ENCODE results near the gene COL5A1.
"Not testable (repeated sequence)": the region's sequence is repeated elsewhere in the genome, so short reads cannot be mapped to it uniquely, and the experiment has no call there.

Gene COL5A1

GRCh38 chr9:134641990-134642384, 384 bp downstream of the COL5A1 start:
- DNase-seq = no peak

GRCh38 chr9:134642385-134643181, 980 bp downstream of the COL5A1 start:
- DNase-seq = peak; percentile 84

GRCh38 chr9:134643222-134643671, 1.6 kb downstream of the COL5A1 start:
- DNase-seq = peak; percentile 59

GRCh38 chr9:134644401-134644724, 2.8 kb downstream of the COL5A1 start:
- not testable (repeated sequence) for DNase-seq

GRCh38 chr9:134644725-134645606, 3.4 kb downstream of the COL5A1 start:
- DNase-seq = peak; percentile 99

GRCh38 chr9:134645607-134646365, 4.2 kb downstream of the COL5A1 start:
- no peak for DNase-seq

- DNase-seq = no peak
Measured at GRCh38 chr9:134647359-134648080, 5.9 kb downstream of the COL5A1 start.

GRCh38 chr9:134648701-134649530, 7.3 kb downstream of the COL5A1 start:
- DNase-seq = peak; percentile 80

GRCh38 chr9:134650431-134651190, 9.0 kb downstream of the COL5A1 start:
- no peak for DNase-seq

- no peak for DNase-seq
Measured at GRCh38 chr9:134651226-134651905, 9.8 kb downstream of the COL5A1 start.

- no peak for DNase-seq
Measured at GRCh38 chr9:134652291-134653225, 11.0 kb downstream of the COL5A1 start.

GRCh38 chr9:134653259-134654009, 11.8 kb downstream of the COL5A1 start:
- DNase-seq = no peak

- DNase-seq = no peak
Measured at GRCh38 chr9:134655101-134655500, 13.5 kb downstream of the COL5A1 start.

- no peak for DNase-seq
Measured at GRCh38 chr9:134655586-134656333, 14.2 kb downstream of the COL5A1 start.

- no peak for DNase-seq
Measured at GRCh38 chr9:134656334-134657006, 14.9 kb downstream of the COL5A1 start.

GRCh38 chr9:134657666-134658377, 16.2 kb downstream of the COL5A1 start:
- no peak for DNase-seq

All from fibroblast of skin of scalp (primary cell).